Activated naive CD8-positive, alpha-beta T cell (primary cell): ENCODE data around the gene OR6P1.

Source experiments
- H3K27ac Mint-ChIP-seq: one replicate; pipeline ENCODE4 v1.8.0; 2021; ENCODE audit warnings: mixed read lengths
- H3K27me3 Mint-ChIP-seq: one replicate; pipeline ENCODE4 v1.8.0; 2021; ENCODE audit warnings: mixed read lengths
- H3K36me3 Mint-ChIP-seq: one replicate; pipeline ENCODE4 v1.8.0; 2021; ENCODE audit warnings: mixed read lengths
- H3K4me1 Mint-ChIP-seq: one replicate; pipeline ENCODE4 v1.8.0; 2021; ENCODE audit warnings: low read depth, mixed read lengths
- H3K4me3 Mint-ChIP-seq: one replicate; pipeline ENCODE4 v1.8.0; 2021; ENCODE audit warnings: mild to moderate bottlenecking, mixed read lengths
- H3K9me3 Mint-ChIP-seq: one replicate; pipeline ENCODE4 v1.8.0; 2021; ENCODE audit warnings: low read depth, mixed read lengths

OR6P1 gene

DNA sequence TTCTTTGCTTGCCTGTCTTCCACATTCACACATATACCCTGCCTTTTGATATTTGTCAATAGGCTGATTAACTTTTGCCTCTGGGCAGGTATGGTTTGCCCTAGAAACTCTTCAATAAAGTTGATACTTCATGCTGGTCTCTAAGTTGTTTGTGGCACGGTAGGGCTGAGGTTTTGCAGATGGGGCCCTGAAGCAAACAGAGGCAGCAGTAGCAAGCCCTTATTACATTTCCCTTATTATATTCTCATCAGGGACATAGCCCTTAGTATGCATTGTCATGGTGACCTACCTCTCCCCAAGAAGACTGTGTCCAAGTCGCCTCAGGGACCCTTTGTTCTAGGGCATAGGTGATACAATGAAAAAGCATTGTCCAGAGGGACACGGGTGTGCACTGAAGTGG is at the start of gene OR6P1:
Gene OR6P1, minus strand, starts transcription at position 101 of the 400 bp plus-strand sequence. CDS start 6,976 bp downstream, outside the sequence.
- Mint-ChIP-seq H3K4me3 (no peak within 1 kb of the TSS), H3K4me1 (no peaks in the 10 kb centered on the region), H3K36me3 (no peaks in the 10 kb centered on the region), H3K27ac (no peak within 1 kb of the TSS), H3K9me3 (no peaks in the 10 kb centered on the region), H3K27me3 (peaks cover 8% of the 10 kb centered on the region)

DNA sequence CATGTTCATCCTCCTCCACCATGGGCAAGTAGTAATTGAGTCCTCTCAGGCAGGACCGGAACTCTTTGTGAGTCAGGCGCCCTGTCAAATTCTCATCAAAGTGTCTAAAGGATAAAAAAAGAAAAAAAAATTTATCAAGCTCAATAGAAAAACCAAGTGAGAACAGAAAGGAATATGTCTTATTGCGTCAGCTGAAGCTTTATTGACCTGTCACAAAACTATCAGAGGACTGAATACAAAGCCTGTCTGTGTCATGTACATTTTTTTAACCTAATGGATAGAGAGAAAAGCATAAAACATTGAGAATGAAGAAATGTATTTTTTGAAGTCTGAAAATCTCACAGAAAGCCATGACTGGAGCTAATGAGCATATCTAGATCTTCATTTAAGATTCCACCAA is 43.4 kb upstream of the OR6P1 start:
- no peaks in the 10 kb centered on the region for H3K36me3 Mint-ChIP-seq

GRCh38 chr1:158611916-158612315 is 41.5 kb upstream of the OR6P1 start:
- Mint-ChIP-seq H3K27ac (no peak overlapping the region), H3K9me3 (no peaks in the 10 kb centered on the region), H3K4me3 (no peak overlapping the region), H3K36me3 (no peaks in the 10 kb centered on the region), H3K27me3 (no peaks in the 10 kb centered on the region), H3K4me1 (no peaks in the 10 kb centered on the region)

More for the DNA sequence above, 43.4 kb upstream of the OR6P1 start:
- H3K4me1 Mint-ChIP-seq: no peaks in the 10 kb centered on the region
- H3K4me3 Mint-ChIP-seq: no peak overlapping the region
- no peak overlapping the region for H3K27ac Mint-ChIP-seq
- no peaks in the 10 kb centered on the region for H3K27me3 Mint-ChIP-seq
- H3K9me3 Mint-ChIP-seq: no peaks in the 10 kb centered on the region

GRCh38 chr1:158607296-158607695 is 36.9 kb upstream of the OR6P1 start:
- Mint-ChIP-seq H3K27me3 (no peaks in the 10 kb centered on the region), H3K4me1 (no peaks in the 10 kb centered on the region), H3K36me3 (no peaks in the 10 kb centered on the region), H3K4me3 (no peak overlapping the region), H3K27ac (no peak overlapping the region), H3K9me3 (no peaks in the 10 kb centered on the region)

- Mint-ChIP-seq H3K27ac (no peak within 1 kb of the TSS), H3K4me1 (no peaks in the 10 kb centered on the region), H3K4me3 (no peak within 1 kb of the TSS), H3K9me3 (no peaks in the 10 kb centered on the region), H3K36me3 (no peaks in the 10 kb centered on the region), H3K27me3 (no peaks in the 10 kb centered on the region)
Observed at GRCh38 chr1:158604968-158605367, 34.6 kb upstream of the OR6P1 start, which contains the start of gene OR10Z1. OR10Z1 (plus strand) TSS chr1:158605268; CDS start chr1:158606439, 1,171 bp downstream.

DNA sequence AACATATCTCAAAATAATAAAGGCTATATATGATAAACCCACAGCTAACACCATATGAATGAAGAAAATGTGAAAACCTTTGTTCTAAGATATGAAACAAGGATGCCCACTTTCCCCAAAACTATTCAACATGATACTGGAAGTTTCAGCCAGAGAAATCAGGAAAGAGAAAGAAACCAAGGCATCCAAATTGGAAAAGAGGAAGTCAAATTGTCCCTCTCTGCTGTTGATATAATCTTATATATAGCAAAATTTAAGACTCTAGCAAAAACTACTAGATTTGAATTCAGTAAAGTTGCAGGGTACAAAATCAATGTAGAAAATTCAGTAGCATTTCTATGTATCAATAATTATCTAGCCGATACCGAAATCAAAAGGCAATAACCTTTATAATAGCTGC is 30.4 kb upstream of the OR6P1 start:
- Mint-ChIP-seq H3K27me3 (peaks cover 3% of the 10 kb centered on the region), H3K9me3 (peaks cover 17% of the 10 kb centered on the region), H3K4me1 (no peaks in the 10 kb centered on the region), H3K36me3 (peaks cover 10% of the 10 kb centered on the region), H3K27ac (no peak overlapping the region), H3K4me3 (no peak overlapping the region)

DNA sequence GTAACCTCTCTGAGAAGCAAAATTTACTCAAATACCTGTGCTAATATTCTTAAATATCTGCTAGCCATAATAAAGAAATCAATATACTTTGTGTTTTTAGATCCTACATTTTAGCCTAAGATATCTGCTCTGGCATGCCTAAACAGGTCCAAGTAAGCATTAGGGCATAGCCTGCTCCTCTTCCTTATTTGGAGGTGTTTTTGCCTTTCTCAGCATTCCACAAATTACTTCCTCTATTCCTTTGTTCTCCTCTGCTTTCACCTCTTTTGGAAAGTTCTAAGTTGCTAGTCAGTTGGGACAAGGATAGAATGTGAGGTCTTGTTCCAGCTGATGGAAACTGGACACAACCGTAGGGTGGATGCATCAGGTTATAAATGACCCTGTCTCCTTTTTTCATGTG is 16.6 kb upstream of the OR6P1 start:
- H3K4me1 Mint-ChIP-seq: no peaks in the 10 kb centered on the region
- no peaks in the 10 kb centered on the region for H3K36me3 Mint-ChIP-seq
- H3K27me3 Mint-ChIP-seq: peaks cover 9% of the 10 kb centered on the region
- no peak overlapping the region for H3K27ac Mint-ChIP-seq
- H3K4me3 Mint-ChIP-seq: no peak overlapping the region
- peaks cover 10% of the 10 kb centered on the region for H3K9me3 Mint-ChIP-seq

DNA sequence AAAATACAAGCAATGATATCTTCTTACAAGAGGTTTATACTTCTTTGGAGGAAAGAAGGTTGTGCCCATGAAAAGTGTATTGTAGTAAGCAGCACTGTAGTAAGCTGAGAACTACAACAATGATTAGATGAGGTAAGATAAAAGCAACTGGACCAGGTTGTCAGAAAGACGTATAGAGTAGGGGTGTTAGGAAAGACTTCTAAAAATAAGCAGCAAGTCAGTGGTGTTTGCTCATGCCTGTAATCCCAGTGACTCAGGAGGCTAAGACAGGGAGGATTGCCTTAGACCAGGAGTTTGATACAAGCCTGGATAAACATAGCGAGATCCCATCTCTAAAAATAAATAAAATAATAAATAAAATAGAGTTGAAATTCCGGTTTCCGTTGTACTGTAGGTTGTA is 13.6 kb upstream of the OR6P1 start:
- H3K36me3 Mint-ChIP-seq: no peaks in the 10 kb centered on the region
- peaks cover 8% of the 10 kb centered on the region for H3K9me3 Mint-ChIP-seq
- no peak overlapping the region for H3K4me3 Mint-ChIP-seq
- H3K27ac Mint-ChIP-seq: no peak overlapping the region
- H3K4me1 Mint-ChIP-seq: no peaks in the 10 kb centered on the region
- H3K27me3 Mint-ChIP-seq: peaks cover 11% of the 10 kb centered on the region

- Mint-ChIP-seq H3K36me3 (no peaks in the 10 kb centered on the region), H3K4me1 (no peaks in the 10 kb centered on the region), H3K4me3 (no peak within 1 kb of the TSS), H3K9me3 (no peaks in the 10 kb centered on the region), H3K27me3 (peaks cover 12% of the 10 kb centered on the region), H3K27ac (no peak within 1 kb of the TSS)
Observed at GRCh38 chr1:158579733-158580132, 9.4 kb upstream of the OR6P1 start, which contains the start of gene OR10X1. OR10X1 (minus strand) TSS chr1:158579899; CDS start chr1:158579899, 0 bp downstream.

DNA sequence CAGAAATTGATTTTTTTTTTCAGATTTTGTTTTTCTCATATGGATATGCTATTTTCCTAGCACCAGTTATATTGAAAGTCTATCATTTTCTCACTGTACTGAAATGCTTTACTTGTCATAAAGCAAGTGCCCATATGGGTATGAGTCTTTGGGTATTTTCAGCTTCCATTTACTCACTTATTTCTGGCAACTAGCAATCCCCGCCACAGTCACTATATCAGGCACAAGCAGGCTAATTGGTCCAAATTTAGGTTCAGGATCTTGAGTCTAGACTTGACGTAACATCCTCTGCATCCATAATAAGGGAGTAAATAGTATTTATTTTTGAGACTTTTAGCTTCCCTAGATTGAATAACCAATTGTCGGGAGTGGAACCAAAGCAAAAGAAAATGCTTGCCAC is 7.2 kb upstream of the OR6P1 start:
- Mint-ChIP-seq H3K9me3 (no peaks in the 10 kb centered on the region), H3K4me1 (no peaks in the 10 kb centered on the region), H3K27ac (no peak overlapping the region), H3K4me3 (no peak overlapping the region), H3K27me3 (peaks cover 6% of the 10 kb centered on the region), H3K36me3 (no peaks in the 10 kb centered on the region)

DNA sequence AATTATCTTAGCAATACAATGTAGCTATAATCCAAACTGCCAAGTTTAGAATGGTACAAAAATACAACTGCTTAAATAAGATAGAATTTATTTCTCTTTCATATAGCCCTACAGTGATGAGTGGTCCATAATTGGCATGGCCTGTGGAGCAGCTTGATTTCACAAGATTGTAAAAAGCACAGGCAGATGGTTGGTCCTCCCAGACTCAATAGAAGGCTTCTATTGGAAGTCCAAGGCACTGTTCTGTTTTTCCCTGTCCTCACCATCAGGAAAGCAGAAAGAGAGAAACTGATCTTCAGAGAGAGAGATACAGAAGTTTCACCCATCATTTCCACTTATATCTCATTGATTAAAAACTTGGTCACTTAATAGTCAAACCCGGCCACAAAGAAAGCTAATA is 1.8 kb upstream of the OR6P1 start:
- H3K36me3 Mint-ChIP-seq: no peaks in the 10 kb centered on the region
- H3K9me3 Mint-ChIP-seq: no peaks in the 10 kb centered on the region
- H3K4me3 Mint-ChIP-seq: no peak overlapping the region
- peaks cover 9% of the 10 kb centered on the region for H3K27me3 Mint-ChIP-seq
- no peaks in the 10 kb centered on the region for H3K4me1 Mint-ChIP-seq
- no peak overlapping the region for H3K27ac Mint-ChIP-seq

DNA sequence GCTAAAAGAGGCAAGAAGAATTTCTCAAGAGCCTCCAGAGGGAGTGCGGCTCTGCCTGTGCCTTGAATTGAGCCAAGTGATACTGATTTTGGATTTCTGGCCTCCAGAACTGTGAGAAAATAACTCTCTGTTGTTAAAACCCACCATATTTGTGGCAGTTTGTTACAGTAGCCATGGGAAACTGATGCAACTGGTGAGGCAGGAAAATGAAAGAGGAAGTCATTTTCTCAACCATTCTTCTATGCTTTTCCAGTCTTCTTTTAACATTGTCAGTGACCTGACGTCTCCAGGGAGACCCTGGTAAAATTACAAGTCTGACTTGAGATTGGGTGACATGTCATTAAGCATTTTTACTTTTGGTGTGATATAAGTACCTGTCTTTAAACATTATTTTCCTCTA is 5.8 kb downstream of the OR6P1 start:
- H3K4me1 Mint-ChIP-seq: no peaks in the 10 kb centered on the region
- H3K27ac Mint-ChIP-seq: no peak overlapping the region
- H3K36me3 Mint-ChIP-seq: no peaks in the 10 kb centered on the region
- no peak overlapping the region for H3K4me3 Mint-ChIP-seq
- H3K9me3 Mint-ChIP-seq: no peaks in the 10 kb centered on the region
- H3K27me3 Mint-ChIP-seq: peaks cover 19% of the 10 kb centered on the region

DNA sequence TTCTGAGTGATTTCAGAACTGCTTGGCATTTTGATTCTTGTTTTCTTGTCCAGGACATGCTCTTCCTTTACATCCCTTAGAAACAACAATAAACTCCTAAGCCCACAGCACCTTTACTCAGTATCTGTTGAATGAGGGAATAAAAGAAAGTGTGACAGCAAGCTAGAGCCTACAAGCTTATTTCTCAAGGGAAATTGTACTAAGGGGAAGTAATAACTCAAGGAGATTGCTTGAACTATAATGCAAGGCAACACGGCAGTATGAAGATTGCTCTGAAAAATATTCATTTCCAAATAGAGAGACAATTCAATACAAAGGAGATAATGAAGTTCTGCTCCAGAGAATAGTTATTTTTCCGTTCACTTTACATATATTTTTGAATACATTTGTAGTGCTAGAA is 6.5 kb downstream of the OR6P1 start:
- H3K27me3 Mint-ChIP-seq: peaks cover 21% of the 10 kb centered on the region
- H3K9me3 Mint-ChIP-seq: no peaks in the 10 kb centered on the region
- H3K4me3 Mint-ChIP-seq: no peak overlapping the region
- no peak overlapping the region for H3K27ac Mint-ChIP-seq
- no peaks in the 10 kb centered on the region for H3K4me1 Mint-ChIP-seq
- H3K36me3 Mint-ChIP-seq: no peaks in the 10 kb centered on the region

- Mint-ChIP-seq H3K9me3 (no peaks in the 10 kb centered on the region), H3K4me3 (no peak overlapping the region), H3K4me1 (no peaks in the 10 kb centered on the region), H3K27me3 (peaks cover 15% of the 10 kb centered on the region), H3K36me3 (no peaks in the 10 kb centered on the region), H3K27ac (no peak overlapping the region)
Observed at GRCh38 chr1:158559696-158560095, 10.7 kb downstream of the OR6P1 start.

DNA sequence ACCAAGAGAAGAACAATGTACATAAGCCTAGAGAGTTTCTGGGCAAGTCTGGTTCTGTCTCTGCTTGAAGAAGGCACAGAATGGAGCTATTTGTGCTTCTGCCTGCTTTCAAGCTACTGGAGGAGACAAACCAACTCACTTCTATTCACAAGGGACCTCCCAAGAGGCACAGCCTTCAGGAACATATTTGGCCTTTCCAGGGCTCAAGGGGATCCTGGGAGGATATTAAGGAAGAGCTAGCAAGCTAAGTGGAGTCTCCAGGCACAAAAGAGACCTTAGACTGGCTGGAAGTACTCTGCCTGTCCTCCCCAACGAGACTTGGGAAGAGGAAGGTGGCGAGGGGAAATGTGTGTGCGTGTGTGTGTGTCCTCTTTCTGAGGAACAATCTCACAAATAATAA is 16.0 kb downstream of the OR6P1 start, which contains the start of gene OR6Y1:
Gene OR6Y1, minus strand, starts transcription at position 54 of the 400 bp plus-strand sequence. CDS start 6,300 bp downstream, outside the sequence.
- H3K9me3 Mint-ChIP-seq: no peaks in the 10 kb centered on the region
- H3K36me3 Mint-ChIP-seq: no peaks in the 10 kb centered on the region
- no peak within 1 kb of the TSS for H3K4me3 Mint-ChIP-seq
- H3K4me1 Mint-ChIP-seq: no peaks in the 10 kb centered on the region
- H3K27me3 Mint-ChIP-seq: peaks cover 8% of the 10 kb centered on the region
- no peak within 1 kb of the TSS for H3K27ac Mint-ChIP-seq

DNA sequence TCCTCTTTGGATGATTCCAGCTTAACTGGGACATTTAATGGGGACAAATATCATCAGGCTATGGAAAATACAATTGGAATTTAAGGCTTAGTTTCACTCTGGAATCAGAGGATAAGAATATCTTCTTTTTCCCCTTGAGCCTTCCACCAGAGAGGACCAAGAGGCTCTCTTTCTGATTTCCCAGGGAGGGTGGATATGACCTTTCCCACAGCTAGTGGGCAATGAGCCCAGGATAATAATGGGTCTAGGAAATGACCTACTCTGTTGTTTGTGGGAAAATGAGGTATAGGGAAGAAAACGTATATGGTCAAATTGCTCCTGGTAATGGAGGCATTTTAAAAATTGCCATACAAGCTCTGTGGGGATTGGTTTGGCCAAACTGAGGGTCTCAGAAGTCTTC is 18.1 kb downstream of the OR6P1 start:
- Mint-ChIP-seq H3K27ac (no peak overlapping the region), H3K4me1 (no peaks in the 10 kb centered on the region), H3K36me3 (no peaks in the 10 kb centered on the region), H3K9me3 (no peaks in the 10 kb centered on the region), H3K27me3 (peaks cover 5% of the 10 kb centered on the region), H3K4me3 (no peak overlapping the region)
